ENCODE data around the gene PSMG4. TPM values are rescaled to one million over a fixed set of nuclear protein-coding genes. Genes with fewer than 3 reads are reported as not detected.

Gene PSMG4
- total RNA-seq, 1 donor from 2014 or later, result 23.9 TPM

GRCh38 chr6:3310051-3310448 lies 51.3 kb downstream of the PSMG4 start:
- no peak for DNase-seq (ENCODE audit: low spot score in 2 of 2)
- H3K27me3 ChIP-seq, result no peaks in the 10 kb centered on the region

DNA sequence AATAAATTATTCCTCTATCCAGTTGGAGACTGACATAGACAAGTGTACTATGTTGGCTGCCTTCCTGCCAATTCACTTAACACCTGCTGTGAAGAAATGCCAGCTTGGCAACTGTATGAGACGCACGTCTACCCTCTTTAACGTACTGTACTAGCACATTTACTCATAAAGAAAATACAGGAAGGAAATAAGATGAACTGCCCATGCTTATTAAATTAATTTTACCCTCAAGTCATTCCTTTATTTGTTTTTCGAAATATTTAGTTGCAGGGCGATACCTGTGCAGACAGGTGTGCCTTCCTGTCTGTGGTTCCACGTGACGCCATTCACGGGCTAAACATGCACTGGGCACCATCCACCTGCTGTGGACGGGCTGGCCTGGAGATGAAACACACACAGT lies 52.0 kb downstream of the PSMG4 start:
- TF ChIP-seq, protein P1, sequence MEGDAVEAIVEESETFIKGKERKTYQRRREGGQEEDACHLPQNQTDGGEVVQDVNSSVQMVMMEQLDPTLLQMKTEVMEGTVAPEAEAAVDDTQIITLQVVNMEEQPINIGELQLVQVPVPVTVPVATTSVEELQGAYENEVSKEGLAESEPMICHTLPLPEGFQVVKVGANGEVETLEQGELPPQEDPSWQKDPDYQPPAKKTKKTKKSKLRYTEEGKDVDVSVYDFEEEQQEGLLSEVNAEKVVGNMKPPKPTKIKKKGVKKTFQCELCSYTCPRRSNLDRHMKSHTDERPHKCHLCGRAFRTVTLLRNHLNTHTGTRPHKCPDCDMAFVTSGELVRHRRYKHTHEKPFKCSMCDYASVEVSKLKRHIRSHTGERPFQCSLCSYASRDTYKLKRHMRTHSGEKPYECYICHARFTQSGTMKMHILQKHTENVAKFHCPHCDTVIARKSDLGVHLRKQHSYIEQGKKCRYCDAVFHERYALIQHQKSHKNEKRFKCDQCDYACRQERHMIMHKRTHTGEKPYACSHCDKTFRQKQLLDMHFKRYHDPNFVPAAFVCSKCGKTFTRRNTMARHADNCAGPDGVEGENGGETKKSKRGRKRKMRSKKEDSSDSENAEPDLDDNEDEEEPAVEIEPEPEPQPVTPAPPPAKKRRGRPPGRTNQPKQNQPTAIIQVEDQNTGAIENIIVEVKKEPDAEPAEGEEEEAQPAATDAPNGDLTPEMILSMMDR (IDR thresholded peaks at IDR 0.05), result no peak
- H3K36me3 ChIP-seq, result no peaks in the 10 kb centered on the region
- H3K4me3 ChIP-seq, result no peak overlapping the region
- H3K27me3 ChIP-seq, result no peaks in the 10 kb centered on the region
- DNase-seq (ENCODE audit: low spot score in 2 of 2), result no peak
- H3K27ac ChIP-seq, result no peak overlapping the region
- intact Hi-C loops (cut with DNase I), result no loop called here
- no peaks in the 10 kb centered on the region for H3K9me3 ChIP-seq
- no peaks in the 10 kb centered on the region for H3K4me1 ChIP-seq

More at GRCh38 chr6:3310051-3310448, 51.3 kb downstream of the PSMG4 start:
- Histone ChIP-seq H3K4me3 (no peak overlapping the region), H3K27ac (no peak overlapping the region), H3K36me3 (no peaks in the 10 kb centered on the region), H3K9me3 (no peaks in the 10 kb centered on the region), H3K4me1 (no peaks in the 10 kb centered on the region)
- TF ChIP-seq, protein P1 (IDR thresholded peaks at IDR 0.05), result no peak
- intact Hi-C loops (cut with DNase I), result no loop called here

DNA sequence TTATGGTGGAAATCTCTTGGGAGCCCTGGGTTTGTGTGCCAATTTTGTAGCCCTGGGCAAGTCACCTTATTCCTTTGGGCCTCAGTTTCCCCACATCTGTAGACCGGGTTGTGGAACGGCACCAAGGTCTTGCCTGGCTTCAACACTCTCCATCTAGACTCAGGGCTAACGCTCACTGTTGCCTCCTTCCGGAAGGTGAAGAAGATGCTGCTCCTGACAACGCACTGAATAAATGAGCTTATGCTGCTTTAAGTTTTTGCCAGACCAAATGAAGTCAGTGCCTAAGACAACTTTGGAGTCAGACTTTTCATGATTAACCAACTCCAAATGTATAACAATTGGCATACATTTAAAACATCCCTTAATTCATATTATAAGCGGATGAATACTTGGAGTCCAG lies 53.1 kb downstream of the PSMG4 start:
- no peak overlapping the region for H3K27ac ChIP-seq
- DNase-seq (ENCODE audit: low spot score in 2 of 2), result no peak
- H3K36me3 ChIP-seq, result no peaks in the 10 kb centered on the region
- TF ChIP-seq, protein P1 (IDR thresholded peaks at IDR 0.05), result no peak
- H3K4me1 ChIP-seq, result no peaks in the 10 kb centered on the region
- no peak overlapping the region for H3K4me3 ChIP-seq
- intact Hi-C loops (cut with DNase I), result no loop called here
- no peaks in the 10 kb centered on the region for H3K27me3 ChIP-seq
- H3K9me3 ChIP-seq, result no peaks in the 10 kb centered on the region

GRCh38 chr6:3312604-3313231 lies 54.0 kb downstream of the PSMG4 start:
- TF ChIP-seq, protein P1 (IDR thresholded peaks at IDR 0.05), result no peak
- no peak for DNase-seq (ENCODE audit: low spot score in 2 of 2)
- H3K27ac ChIP-seq, result no peak overlapping the region
- H3K36me3 ChIP-seq, result no peaks in the 10 kb centered on the region
- intact Hi-C loops (cut with DNase I), result no loop called here
- H3K4me3 ChIP-seq, result no peak overlapping the region
- no peaks in the 10 kb centered on the region for H3K27me3 ChIP-seq
- no peaks in the 10 kb centered on the region for H3K4me1 ChIP-seq
- no peaks in the 10 kb centered on the region for H3K9me3 ChIP-seq

DNA sequence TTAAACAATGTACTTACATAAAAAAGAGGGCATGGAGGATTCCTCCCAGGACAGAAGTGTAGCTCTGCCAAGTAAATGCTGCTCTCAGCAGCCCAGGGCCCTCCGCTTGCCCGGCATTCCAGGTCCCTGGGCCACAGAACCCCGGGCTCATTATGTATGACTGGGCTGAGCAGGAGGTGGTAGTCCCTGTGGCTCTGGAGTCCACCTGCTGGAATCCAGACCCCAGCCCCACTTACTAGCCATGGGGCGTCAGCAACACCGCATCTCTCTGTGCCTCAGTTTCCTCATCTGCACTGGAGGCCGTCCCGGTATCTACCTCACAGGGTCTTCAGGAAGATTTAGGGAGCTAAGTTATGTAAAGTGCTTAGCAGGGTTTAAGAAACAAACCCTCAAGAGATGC lies 55.4 kb downstream of the PSMG4 start:
- Histone ChIP-seq H3K36me3 (no peaks in the 10 kb centered on the region), H3K4me3 (no peak overlapping the region), H3K27ac (no peak overlapping the region), H3K27me3 (no peaks in the 10 kb centered on the region), H3K9me3 (no peaks in the 10 kb centered on the region), H3K4me1 (no peaks in the 10 kb centered on the region)
- DNase-seq (ENCODE audit: low spot score in 2 of 2), result no peak
- intact Hi-C loops (cut with DNase I), result no loop called here
- TF ChIP-seq, protein P1 (IDR thresholded peaks at IDR 0.05), result no peak
